Astrocyte of the cerebellum (primary cell): ENCODE measurements around the gene GCN1.

Experiments used
- DNase-seq: peaks from one replicate; pipeline ENCODE4 v3.0.0-alpha.2; 2011; ENCODE audit warnings: low read depth
- H3K4me3 ChIP-seq: 2 replicates; pipeline ENCODE4 v1.5.1; 2011; ENCODE audit warnings: mild to moderate bottlenecking, low read depth, low read length, moderate library complexity
- in situ Hi-C: cut with HindIII; loops from 2 replicates; pipeline ENCODE4 v1.10.0; 2017; ENCODE audit warnings: low sequenced_read_pairs
- TF ChIP-seq, protein P1 (sequence below): IDR thresholded peaks from 2 replicates; pipeline ENCODE4 v1.5.1; 2012; ENCODE audit warnings: low read length, low read depth, moderate library complexity, mild to moderate bottlenecking; ENCODE audit errors: missing control alignments

GCN1 gene

DNA sequence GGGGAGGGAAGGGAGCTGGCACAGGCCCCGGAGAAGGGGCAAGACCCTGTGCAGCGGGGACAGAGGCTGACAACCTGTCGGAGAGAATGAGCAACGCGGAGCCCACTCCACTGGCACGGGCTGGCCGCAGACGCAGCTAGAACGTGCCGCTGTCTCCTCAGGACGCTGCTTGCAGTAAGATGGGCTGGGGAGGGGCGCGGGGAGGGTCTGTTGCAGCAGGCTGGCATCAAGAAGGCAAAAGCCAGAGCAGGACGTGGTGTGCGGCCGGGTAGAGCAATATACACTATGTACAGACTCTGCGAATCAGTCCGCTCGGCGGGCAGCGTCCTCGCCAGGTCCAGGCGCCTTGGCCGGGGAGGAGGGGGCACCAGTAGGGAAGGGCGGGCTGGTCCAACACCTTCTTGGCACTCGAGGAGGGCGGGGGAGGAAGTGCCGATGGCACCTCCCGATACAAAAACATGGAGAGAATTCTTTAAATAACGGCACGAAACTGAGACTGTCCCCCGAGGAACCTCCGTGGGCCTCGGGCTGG lies 97.8 kb downstream of the GCN1 start:
- no peak for DNase-seq
- TF ChIP-seq, protein P1, sequence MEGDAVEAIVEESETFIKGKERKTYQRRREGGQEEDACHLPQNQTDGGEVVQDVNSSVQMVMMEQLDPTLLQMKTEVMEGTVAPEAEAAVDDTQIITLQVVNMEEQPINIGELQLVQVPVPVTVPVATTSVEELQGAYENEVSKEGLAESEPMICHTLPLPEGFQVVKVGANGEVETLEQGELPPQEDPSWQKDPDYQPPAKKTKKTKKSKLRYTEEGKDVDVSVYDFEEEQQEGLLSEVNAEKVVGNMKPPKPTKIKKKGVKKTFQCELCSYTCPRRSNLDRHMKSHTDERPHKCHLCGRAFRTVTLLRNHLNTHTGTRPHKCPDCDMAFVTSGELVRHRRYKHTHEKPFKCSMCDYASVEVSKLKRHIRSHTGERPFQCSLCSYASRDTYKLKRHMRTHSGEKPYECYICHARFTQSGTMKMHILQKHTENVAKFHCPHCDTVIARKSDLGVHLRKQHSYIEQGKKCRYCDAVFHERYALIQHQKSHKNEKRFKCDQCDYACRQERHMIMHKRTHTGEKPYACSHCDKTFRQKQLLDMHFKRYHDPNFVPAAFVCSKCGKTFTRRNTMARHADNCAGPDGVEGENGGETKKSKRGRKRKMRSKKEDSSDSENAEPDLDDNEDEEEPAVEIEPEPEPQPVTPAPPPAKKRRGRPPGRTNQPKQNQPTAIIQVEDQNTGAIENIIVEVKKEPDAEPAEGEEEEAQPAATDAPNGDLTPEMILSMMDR: no peak
- no peak overlapping the region for H3K4me3 ChIP-seq
- in situ Hi-C loops: no loop called here

DNA sequence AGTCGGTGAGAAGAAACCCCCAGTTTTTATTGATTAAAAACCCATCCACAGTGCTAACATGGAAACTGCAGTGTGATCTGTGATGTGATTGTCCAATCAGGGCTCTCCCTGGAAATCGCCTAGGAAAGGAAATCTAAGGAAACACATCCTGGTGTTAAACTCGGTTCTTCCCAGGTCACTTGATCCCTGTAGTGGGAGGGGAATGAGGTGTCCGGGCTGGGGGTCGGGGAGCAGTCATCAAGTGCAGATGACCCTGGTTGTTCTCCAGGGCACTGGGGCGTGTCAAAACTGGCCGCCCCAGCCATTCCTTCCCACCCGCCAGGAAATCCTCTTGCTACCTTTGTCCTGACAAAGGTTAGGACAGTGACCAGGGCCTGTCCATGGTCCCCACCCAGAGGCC lies 98.8 kb downstream of the GCN1 start:
- no peak for DNase-seq
- no peak overlapping the region for H3K4me3 ChIP-seq
- TF ChIP-seq, protein P1: no peak
- in situ Hi-C loops: no loop called here

DNA sequence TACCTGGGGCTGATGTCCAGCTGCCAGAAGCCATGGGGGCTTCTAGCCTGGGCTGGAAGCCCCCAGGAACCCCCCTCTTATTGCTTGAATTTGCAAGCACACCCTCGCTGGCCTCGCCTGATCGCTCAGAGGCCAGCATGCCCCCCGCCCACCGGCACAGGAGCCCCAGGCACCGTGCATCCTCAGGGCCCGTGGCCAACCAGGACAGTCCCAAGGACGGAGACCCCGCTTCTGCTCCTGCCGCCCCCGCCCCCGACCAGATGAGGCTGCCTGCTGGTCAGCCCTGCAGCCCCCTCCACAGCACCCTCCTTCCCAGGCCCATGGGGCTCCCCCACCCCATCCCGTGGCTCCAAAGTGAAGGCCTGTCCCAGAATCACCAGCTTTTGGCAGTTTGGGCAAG lies 99.2 kb downstream of the GCN1 start:
- TF ChIP-seq, protein P1: no peak
- DNase-seq: no peak
- no peak overlapping the region for H3K4me3 ChIP-seq
- in situ Hi-C loops: no loop called here

DNA sequence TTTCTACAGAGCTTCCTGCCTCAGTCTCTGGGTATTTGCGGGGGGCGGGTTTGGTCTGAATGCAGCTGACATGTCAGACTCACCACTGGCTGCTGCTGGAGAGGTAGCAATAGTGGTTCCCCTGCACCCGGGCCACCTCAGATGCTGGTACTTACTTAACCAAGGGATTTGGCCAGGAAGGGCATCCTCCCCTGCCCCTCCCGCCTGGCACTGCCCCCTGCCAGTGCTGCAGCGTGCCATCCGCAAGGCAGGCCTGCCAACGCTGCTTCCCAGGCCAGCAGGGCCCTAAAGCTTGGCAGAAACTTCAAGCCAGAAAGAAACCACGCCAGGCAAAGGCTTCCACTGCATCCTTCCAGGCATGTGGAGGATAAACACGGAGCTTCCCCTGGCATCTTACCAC lies 100.0 kb downstream of the GCN1 start:
- in situ Hi-C loops: no loop called here
- TF ChIP-seq, protein P1: no peak
- no peak for DNase-seq
- H3K4me3 ChIP-seq: no peak overlapping the region

DNA sequence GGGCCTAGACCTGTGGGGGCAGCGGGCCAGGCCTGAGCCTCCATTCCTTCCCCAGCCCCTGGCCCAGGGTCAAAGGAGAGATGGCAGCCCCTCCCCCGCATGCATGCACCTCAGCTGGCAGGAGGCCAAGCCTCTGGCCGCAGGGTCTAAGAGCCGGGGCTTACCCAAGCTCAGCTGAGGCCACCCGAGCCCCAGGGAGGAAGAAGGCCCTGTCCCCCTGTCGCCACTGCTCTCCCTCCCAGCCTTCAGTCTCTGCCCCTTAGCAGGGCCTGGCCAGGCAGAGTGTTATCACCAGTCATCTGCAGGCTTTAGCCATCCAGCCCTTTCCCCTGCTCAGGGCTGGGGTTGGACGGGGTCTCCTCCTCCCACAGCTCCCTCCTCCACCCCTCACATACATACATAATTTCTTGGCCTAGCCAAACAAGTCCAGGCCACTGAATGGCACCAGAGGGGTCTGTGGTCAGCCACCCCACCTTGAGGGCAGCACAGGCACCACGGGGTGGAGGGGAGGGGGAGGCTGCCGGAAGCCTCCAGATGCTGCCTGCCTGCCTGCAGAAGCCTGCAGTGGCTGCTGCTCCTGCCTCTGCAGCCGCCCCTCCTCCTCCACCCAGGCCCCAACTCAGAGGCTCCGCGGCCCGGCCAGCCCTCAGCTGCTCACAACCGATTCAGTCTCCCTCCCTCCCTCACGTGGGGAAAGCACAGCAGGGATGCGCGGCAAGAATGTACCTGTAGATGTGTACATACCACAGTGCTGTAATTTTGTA lies 100.7 kb downstream of the GCN1 start:
- in situ Hi-C loops: no loop called here
- TF ChIP-seq, protein P1: no peak
- no peak for DNase-seq
- no peak overlapping the region for H3K4me3 ChIP-seq

DNA sequence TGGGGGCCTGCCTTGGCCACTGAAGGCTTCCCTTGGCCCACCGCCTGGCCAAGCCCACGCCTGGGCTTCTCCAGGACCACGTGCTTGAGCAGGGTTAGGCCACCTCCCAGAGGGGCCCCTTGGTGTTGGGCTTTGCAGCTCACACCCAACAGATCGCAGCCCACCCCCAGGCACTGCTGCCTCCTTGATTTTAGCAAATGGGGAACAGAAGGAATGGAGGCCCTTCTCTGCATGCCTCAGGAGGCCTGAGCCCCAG lies 101.3 kb downstream of the GCN1 start:
- H3K4me3 ChIP-seq: no peak overlapping the region
- DNase-seq: no peak
- in situ Hi-C loops: no loop called here
- TF ChIP-seq, protein P1: no peak
